Measurements from ENCODE around the gene PSMD1.

Gene PSMD1

GRCh38 chr2:231104115-231104713 lies 47.5 kb downstream of the PSMD1 start:
- TF ChIP-seq GATA3 (IDR thresholded peaks at IDR 0.05; ENCODE audit: low read depth, low read length) = no peak
- no peak for TF ChIP-seq GATA2 (IDR thresholded peaks at IDR 0.05; ENCODE audit: low read depth, low read length)

GRCh38 chr2:231110551-231110950 lies 53.9 kb downstream of the PSMD1 start:
- TF ChIP-seq GATA3 (IDR thresholded peaks at IDR 0.05; ENCODE audit: low read depth, low read length) (no peak), GATA2 (IDR thresholded peaks at IDR 0.05; ENCODE audit: low read depth, low read length) (no peak)

- TF ChIP-seq GATA2 (IDR thresholded peaks at IDR 0.05; ENCODE audit: low read depth, low read length) = no peak
- TF ChIP-seq GATA3 (IDR thresholded peaks at IDR 0.05; ENCODE audit: low read depth, low read length) = no peak
Measured at GRCh38 chr2:231111987-231112386, 55.3 kb downstream of the PSMD1 start.

GRCh38 chr2:231113489-231113888 lies 56.8 kb downstream of the PSMD1 start:
- TF ChIP-seq GATA3 (IDR thresholded peaks at IDR 0.05; ENCODE audit: low read depth, low read length) (no peak), GATA2 (IDR thresholded peaks at IDR 0.05; ENCODE audit: low read depth, low read length) (no peak)

- TF ChIP-seq GATA2 (IDR thresholded peaks at IDR 0.05; ENCODE audit: low read depth, low read length) (no peak), GATA3 (IDR thresholded peaks at IDR 0.05; ENCODE audit: low read depth, low read length) (no peak)
Measured at GRCh38 chr2:231115651-231116050, 59.0 kb downstream of the PSMD1 start.

- TF ChIP-seq GATA2 (IDR thresholded peaks at IDR 0.05; ENCODE audit: low read depth, low read length) (no peak), GATA3 (IDR thresholded peaks at IDR 0.05; ENCODE audit: low read depth, low read length) (no peak)
Measured at GRCh38 chr2:231117148-231117547, 60.5 kb downstream of the PSMD1 start.

GRCh38 chr2:231117922-231118613 lies 61.4 kb downstream of the PSMD1 start:
- TF ChIP-seq GATA2 (IDR thresholded peaks at IDR 0.05; ENCODE audit: low read depth, low read length) (no peak), GATA3 (IDR thresholded peaks at IDR 0.05; ENCODE audit: low read depth, low read length) (no peak)

GRCh38 chr2:231118614-231118942 lies 61.9 kb downstream of the PSMD1 start:
- TF ChIP-seq GATA3 (IDR thresholded peaks at IDR 0.05; ENCODE audit: low read depth, low read length) (no peak), GATA2 (IDR thresholded peaks at IDR 0.05; ENCODE audit: low read depth, low read length) (no peak)

GRCh38 chr2:231123362-231123898 lies 66.8 kb downstream of the PSMD1 start:
- TF ChIP-seq GATA3 (IDR thresholded peaks at IDR 0.05; ENCODE audit: low read depth, low read length) (peak; percentile 38; the same call in 1 of the 2 replicates), GATA2 (IDR thresholded peaks at IDR 0.05; ENCODE audit: low read depth, low read length) (peak; percentile 66)

GRCh38 chr2:231124838-231125568 lies 68.3 kb downstream of the PSMD1 start, which contains the start of gene HTR2B:
HTR2B (minus strand) TSS chr2:231125042; CDS start chr2:231123764, 1,278 bp downstream.
- peak; percentile 74; the same call in 1 of the 2 replicates for TF ChIP-seq GATA2 (IDR thresholded peaks at IDR 0.05; ENCODE audit: low read depth, low read length)
- TF ChIP-seq GATA3 (IDR thresholded peaks at IDR 0.05; ENCODE audit: low read depth, low read length) = peak; percentile 93

GRCh38 chr2:231126123-231126522 lies 69.5 kb downstream of the PSMD1 start:
- no peak for TF ChIP-seq GATA3 (IDR thresholded peaks at IDR 0.05; ENCODE audit: low read depth, low read length)
- no peak for TF ChIP-seq GATA2 (IDR thresholded peaks at IDR 0.05; ENCODE audit: low read depth, low read length)

- no peak for TF ChIP-seq GATA3 (IDR thresholded peaks at IDR 0.05; ENCODE audit: low read depth, low read length)
- no peak for TF ChIP-seq GATA2 (IDR thresholded peaks at IDR 0.05; ENCODE audit: low read depth, low read length)
Measured at GRCh38 chr2:231127480-231127879, 70.8 kb downstream of the PSMD1 start.

GRCh38 chr2:231127936-231128335 lies 71.3 kb downstream of the PSMD1 start:
- TF ChIP-seq GATA3 (IDR thresholded peaks at IDR 0.05; ENCODE audit: low read depth, low read length) (no peak), GATA2 (IDR thresholded peaks at IDR 0.05; ENCODE audit: low read depth, low read length) (no peak)

- TF ChIP-seq GATA2 (IDR thresholded peaks at IDR 0.05; ENCODE audit: low read depth, low read length) = no peak
- TF ChIP-seq GATA3 (IDR thresholded peaks at IDR 0.05; ENCODE audit: low read depth, low read length) = no peak
Measured at GRCh38 chr2:231128541-231128940, 71.9 kb downstream of the PSMD1 start.

Data from SH-SY5Y (cell line).